Stimulated activated CD4-positive, alpha-beta T cell treated with anti-CD3 and anti-CD28 coated beads, Interleukin-2, amount 100 ng/mL, for 24 hours (primary cell): Measurements from ENCODE around the gene ALG9.
"Not testable (repeated sequence)": the region's sequence is repeated elsewhere in the genome, so short reads cannot be mapped to it uniquely, and the experiment has no call there.

Experiments
- DNase-seq, 2 donors: peaks; one replicate each; pipeline ENCODE4 v3.0.0-alpha.2; 2020

Gene ALG9, protein sequence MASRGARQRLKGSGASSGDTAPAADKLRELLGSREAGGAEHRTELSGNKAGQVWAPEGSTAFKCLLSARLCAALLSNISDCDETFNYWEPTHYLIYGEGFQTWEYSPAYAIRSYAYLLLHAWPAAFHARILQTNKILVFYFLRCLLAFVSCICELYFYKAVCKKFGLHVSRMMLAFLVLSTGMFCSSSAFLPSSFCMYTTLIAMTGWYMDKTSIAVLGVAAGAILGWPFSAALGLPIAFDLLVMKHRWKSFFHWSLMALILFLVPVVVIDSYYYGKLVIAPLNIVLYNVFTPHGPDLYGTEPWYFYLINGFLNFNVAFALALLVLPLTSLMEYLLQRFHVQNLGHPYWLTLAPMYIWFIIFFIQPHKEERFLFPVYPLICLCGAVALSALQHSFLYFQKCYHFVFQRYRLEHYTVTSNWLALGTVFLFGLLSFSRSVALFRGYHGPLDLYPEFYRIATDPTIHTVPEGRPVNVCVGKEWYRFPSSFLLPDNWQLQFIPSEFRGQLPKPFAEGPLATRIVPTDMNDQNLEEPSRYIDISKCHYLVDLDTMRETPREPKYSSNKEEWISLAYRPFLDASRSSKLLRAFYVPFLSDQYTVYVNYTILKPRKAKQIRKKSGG

DNA sequence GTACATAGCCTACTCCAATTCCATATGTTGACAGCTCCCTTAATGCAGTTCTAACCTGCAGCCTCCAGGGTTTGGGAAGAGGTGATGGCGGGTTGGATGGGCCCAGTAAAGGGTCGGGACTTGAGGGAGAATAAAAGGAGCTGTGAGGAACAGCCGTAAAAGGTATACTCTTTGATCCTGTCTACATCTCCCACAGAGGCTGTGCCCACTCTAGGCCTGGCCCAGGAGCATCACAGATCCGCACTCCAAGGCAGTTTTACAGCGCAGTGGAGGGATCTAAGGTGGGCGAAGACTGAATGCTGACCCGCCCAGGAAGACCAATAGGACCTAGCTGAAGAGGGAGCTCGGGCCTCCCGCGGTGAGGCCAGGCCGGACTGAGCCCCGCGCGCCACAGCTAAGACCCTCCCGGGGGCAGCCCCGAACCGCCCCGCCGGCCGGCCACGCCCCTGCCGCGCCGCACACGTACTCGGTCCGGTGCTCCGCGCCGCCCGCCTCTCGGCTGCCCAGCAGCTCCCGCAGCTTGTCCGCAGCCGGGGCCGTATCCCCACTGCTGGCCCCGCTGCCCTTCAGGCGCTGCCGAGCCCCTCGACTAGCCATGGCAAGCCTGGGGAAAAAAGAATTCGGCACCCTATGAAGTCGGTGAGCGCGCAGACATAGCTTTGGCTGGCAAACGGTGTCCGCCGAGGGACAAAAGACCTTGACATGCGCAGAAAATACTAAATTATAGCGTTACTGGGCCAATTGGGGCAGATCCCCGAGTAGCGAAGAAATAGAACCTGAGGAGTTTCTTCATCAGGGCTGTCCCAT, at the start of gene ALG9:
ALG9 (minus strand) TSS at position 696 of the 807 bp plus-strand sequence; CDS start at position 597, 99 bp downstream.
- DNase-seq, result peak; percentile 93 to 94

DNA sequence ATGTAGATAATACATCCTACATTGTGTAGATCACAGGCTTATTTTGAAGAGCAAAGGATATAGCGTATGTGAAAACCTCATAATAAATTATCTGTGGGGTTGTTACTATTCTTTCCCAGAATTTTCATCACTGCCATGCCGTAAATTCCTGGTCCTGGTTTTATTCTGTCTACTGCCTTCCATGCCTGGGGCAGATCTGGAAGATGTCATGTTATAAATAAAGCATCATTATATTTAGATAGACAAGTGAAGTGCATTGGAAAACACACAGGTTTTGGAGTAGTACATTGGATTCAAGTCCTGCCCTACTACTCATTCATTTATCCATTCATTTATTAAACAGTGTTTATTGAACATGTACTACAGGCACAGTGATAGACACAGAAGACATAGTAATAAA, 49.5 kb upstream of the ALG9 start:
- no peak for DNase-seq

DNA sequence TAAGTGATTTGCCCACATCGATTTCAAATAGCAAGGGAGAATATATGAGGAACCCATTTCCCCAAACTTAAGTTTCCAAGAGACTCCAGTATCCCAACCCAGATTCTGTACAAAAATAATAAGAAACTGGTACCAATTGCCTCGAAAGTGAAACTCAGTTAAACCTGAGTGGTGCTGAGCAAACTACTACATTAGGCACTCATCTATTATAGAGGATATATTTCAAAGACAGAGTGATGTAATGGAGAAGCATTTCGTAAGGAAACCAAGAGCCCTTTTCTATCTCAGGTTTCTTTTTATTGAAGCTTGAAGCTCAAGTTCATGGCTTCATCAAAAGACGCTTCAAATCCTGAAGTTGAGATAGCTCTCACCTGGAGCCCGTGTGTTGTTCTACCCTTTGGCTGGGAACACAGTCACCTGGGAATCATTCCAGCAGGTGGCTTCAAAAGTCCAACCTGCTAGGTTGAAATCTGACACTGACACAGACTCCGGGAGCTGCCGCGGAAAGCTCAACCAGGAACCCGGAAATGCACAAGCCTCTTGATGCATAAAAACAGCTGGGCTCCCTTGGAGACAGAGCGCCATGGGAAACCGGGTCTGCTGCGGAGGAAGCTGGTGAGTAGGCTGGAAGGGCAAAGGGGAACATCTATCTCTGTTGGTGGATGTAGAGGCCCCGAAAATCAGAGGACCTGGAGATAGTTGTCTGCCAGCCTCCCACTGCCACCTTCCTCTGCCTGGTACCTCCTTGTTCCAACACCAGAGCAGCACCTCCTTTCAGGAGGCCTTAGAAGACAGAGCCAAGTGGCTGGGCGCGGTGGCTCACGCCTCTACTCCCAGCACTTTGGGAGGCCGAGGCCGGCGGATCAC, 47.2 kb upstream of the ALG9 start, which contains the start of gene C11orf52:
C11orf52 (plus strand) TSS at position 524 of the 867 bp plus-strand sequence; CDS start at position 584, 60 bp downstream.
- DNase-seq, result no peak

DNA sequence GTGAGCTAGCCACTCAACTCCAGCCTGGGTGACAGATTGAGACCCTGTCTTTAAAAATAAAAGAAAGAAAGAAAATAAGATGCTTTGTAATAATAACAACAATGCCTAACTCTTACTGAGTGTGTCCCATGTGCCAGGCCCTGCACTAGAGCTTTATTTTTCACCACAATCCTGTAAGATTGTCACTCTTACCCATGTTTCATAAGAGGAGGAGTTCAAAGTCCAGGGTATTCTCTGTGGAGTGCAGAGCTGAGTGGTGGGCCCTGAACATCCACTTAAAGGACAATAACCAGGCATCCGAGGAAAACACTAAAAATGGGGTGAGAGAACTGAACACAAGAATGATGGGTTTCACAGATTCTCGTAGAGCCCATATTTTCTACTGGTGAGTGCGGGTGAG, 46.4 kb upstream of the ALG9 start:
- no peak for DNase-seq

DNA sequence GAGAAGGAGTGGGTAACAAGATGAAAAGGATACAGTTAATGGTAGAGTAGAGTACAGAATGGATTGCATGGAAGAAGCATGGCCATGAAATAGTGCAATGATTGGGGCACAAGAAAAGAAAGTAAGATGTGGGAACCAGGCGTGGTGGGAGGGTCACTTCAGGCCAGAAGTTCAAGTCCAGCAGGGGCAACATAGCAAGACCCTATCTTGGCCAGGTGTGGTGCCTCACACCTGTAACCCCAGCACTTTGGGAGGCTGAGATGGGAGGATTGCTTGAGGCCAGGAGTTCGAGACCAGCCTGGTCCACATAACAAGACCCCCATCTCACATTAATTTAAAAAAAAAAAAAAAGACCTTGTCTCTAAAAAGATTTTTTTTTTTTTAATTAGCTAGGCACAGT, 45.9 kb upstream of the ALG9 start:
- no peak for DNase-seq

DNA sequence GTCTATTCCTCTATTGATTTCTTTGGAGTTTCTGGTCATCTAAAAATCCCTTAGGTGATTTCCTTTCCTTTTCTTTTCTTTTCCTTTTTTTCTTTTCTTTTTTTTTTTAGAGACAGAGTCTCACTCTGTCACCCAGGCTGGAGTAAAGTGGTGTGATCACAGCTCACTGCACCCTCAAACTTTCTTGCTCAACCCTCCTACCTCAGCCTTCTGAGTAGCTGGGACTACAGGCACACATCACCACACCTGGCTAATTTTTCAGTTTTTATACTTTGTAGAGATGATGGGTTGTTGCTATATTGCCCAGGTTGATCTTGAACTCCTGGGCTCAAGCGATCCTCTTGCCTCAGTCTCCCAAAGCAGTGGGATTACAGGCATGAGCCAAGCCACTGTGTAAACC, 45.4 kb upstream of the ALG9 start:
- DNase-seq, result no peak

DNA sequence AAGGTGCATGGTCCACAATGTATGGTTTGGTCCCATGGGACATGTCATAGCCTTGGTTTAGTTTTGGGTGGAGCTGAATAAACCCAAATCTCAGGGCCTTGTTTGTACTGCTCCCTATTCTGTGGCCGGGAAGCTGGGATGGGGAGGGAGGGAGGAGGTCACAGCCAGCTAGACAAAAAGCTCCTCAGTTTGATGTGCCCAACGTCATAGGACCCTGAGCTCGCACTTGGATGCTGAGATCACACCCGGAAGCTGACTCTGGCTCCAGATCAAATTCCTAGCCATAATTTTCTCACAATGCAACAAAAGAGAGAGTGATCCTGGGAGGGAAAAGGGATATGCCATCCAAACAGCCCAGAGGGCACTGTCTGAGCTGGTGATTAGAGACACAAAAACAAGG, 42.6 kb upstream of the ALG9 start:
- no peak for DNase-seq

DNA sequence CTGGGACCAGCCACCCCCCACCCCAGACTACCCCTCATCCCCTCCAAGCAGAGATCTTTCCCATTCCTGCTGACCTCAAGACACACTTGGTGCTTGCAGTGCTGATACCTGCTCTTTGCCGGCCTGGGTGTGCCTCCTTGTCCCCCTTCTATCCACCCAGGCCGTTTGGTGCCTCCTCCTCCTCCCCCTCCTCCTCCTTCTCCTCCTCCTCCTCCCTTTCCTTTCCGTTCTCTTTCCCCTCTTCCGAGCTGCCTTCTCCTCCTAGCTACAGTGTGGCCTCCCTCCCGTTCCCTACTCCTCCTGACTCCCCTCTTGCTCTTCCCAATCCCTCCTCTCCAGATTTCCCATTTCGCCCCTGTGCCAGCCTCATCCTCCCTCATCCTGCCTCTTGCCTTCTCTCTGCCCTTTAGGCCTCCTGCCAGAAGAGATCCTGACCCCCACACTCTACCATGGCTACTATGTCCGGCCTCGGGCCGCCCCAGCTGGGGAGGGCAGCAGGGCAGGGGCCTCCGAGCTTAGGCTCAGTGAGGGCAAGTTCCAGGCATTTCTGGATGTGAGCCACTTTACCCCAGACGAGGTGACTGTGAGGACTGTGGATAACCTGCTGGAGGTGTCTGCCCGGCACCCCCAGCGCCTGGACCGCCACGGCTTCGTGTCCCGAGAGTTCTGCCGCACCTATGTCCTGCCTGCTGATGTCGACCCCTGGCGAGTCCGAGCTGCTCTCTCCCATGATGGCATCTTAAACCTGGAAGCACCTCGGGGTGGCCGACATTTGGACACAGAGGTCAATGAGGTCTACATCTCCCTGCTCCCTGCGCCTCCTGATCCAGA, 41.9 kb upstream of the ALG9 start:
- DNase-seq, result no peak

DNA sequence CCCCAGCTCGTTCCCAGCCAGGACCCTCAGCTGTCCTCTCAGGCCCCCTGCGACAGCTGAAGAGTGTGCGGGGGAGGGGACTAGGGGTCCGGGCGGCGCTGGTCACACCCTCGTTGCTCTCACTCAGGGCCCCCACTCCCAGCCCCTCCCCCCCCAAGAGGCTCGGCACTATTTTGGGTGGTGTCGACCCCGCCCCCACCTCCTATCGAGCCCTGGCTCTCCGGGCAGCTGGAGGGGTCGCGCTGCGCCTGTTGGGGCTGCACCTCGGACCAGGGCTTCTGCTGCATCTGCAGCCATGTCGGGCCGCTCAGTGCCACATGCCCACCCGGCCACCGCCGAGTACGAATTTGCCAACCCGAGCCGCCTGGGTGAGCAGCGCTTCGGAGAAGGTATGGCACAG, 41.2 kb upstream of the ALG9 start, which contains the start of gene HSPB2:
HSPB2 (plus strand) TSS at position 200 of the 400 bp plus-strand sequence; CDS start at position 296, 96 bp downstream.
- no peak for DNase-seq

DNA sequence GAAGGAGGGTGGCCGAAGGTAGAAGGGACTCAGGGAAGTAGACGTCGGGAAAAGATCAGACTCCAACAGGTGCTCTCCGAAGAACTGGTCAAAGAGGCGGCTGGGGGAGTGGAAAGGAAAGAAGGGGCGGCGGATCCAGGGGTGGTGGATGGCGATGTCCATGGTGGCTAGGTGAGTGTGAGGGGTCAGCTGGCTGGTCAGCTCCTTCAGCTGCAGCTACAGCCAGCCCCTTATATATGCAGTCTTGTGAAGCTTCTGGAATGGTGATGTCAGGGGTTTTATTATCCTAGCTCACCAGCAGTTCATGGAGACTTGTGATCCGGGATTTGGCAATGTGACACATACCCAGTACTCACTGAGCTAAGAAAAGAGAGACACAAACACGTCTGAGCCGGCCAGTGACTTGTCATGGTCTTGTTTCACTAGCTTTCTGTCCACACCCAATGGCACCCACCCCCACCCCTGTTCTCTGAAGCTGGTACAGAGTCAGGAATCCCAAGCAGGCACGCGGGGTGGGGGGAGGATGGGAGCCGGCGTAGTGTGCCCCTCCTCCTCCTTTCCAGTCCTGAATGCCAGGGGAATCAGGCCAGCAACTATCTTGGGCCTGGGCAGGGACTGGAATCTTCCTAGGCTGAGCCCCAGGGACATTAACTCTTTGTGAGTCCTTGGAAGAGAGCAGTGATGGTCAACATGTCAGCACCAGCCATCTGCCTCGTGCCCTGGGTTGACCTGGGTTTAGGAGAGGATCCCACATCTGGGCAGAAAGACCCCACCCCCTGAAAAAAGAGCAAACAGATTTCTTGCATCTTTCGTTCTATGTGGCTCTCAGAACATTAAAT, 40.4 kb upstream of the ALG9 start, which contains the start of gene CRYAB:
CRYAB (minus strand) TSS at position 208 of the 839 bp plus-strand sequence; CDS start at position 162, 46 bp downstream.
- no peak for DNase-seq

DNA sequence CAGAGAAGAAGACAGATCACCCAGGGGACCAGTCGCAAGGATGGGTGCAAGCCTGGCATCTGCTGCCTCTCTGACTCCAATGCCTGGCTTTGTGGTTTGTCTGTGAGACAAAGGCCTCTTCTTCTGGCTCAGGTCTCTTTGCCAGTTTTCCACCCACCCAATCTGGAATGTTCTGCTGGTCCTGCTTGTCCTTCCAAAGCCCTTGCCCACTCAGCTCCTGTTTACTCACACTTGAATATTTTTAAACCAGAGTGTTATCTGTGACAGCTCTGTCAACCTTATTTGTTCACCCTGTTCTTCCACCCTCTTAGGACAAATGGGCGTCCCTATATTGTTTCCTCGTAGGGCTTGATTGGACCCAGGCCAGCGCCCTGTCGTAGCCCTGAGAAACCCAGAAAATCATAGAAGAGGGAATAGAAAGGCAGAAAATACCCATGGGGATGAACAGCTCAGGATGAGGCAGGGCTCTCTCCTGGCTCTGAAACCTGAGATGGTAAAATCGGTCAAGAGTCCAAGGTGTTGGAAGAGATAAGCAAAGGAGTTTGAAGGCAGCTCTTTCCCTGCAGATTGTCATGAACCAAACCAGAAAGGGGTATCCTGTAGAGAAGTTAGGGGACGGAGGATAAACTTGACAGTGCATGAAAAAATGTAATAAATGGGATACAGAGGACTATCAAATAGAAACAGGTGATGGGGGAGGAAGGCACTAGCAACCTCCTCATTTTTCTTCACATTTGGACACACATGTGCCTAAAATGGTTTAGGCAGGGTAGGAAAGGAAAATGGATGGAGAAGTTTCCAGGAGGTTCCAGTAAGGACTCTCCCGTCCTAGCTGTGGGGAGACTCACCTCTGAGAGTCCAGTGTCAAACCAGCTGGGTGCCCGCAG, 39.5 kb upstream of the ALG9 start:
- DNase-seq, result no peak

DNA sequence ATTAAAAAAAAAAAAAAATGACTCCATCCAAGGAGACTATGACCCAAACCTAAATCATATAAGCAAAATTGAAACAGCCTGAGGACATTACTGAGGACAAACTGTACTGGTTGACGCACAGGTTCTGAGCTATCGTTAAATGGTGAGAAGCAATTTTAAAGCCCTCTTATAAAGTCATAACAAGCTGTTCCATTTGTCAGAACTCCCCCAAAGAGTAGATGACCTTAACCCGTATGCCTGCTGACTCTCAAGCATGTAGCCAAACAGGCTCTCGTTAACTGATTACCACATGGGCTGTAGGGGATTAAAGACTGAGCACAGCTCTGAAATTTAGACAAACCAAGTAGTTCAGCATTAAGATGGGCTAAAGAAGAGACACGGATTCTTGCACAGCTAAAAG, 38.0 kb upstream of the ALG9 start:
- DNase-seq, result no peak

DNA sequence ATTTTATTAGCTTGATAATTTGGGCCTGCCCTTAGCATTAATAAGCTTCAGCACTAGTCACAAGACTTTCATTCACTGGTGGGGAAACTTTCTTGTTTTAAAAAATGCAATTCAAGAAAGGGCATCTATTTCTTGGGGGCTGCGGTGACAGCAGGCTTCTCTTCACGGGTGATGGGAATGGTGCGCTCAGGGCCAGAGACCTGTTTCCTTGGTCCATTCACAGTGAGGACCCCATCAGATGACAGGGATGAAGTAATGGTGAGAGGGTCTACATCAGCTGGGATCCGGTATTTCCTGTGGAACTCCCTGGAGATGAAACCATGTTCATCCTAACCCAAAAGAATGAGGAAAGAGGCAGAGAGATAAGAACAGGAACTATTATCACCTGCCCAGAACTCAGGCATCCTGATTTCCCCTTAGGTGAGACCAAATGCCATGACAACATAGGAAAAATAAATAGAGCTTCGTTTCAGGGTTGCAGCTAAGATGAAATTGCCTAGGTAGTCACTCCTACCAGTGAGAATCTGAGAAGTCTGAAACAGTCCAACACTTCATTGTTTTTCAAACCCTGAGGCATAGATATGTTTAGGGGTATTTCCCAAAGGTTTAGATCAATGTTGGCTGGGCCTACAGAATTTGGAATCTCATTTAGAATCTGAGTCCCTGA, 37.4 kb upstream of the ALG9 start:
- DNase-seq, result no peak

DNA sequence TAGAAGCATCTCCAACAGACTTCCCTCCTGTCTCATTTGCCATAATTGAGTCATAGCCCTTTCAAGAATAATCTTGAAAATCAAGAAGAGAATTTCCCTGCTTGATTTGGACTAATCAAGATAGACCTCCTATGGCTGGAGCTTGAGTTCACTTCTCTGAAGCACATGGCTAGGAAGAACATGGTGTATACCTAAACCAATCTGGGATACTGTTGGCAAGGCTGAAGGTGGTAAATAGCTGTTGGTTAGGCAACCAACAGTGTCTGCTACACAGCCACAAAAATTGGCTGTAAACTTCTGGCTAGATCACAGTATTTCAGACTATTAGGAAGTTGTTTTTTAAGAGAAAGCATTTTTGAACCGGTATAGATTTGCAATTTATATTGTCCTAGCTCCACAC, 35.3 kb upstream of the ALG9 start:
- DNase-seq, result no peak

DNA sequence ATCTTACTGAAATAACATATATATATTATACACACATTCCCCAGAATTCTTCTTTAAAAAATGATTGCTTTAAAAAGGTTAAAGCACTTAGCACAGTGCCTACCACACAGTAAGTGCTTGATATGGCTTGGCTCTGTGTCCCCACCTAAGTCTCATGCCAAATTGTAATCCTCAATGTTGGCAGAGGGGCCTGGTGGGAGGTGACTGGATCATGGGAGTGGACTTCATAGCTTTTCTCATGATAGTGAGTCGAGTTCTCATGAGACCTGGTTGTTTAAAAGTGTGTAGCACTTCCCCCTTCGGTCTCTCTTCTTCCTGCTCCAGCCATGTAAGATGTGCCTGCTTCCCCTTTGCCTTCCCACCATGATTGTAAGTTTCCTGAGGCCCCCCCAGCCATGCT, 34.0 kb upstream of the ALG9 start:
- DNase-seq, result no peak

DNA sequence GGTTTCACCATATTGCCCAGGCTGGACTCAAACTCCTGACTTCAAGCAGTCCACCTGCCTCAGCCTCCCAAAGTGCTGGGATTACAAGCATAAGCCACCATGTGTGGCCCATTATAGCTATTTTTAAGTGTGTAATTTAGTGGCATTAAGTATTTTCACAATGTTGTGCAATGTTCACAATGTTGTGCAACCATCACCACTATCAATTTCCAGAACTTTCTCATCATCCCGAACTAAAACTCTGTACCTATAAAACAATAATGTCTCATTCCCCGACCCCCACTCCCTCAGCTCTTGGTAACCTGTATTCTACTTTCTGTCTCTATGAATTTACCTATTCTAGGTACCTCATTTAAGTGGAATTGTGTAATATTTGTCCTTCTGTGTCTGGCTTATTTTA, 15.5 kb upstream of the ALG9 start:
- no peak for DNase-seq

DNA sequence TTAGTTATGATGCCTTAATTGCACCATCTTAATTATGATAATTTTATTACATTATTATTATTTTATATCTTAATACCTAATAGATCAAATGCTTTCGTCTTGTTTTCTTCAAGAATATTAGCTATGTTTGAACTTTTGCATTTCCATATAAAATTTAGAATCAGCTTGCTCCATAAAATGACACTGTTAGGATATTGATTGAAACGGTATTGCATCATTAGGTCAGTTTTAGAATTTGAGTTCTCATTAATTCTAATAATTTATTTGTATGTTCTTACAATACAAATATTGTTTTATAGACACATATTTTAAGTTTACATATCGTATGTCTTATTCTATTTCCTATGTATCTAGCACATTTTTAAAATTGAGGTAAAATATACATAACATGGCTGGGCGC, 14.7 kb upstream of the ALG9 start:
- no peak for DNase-seq

DNA sequence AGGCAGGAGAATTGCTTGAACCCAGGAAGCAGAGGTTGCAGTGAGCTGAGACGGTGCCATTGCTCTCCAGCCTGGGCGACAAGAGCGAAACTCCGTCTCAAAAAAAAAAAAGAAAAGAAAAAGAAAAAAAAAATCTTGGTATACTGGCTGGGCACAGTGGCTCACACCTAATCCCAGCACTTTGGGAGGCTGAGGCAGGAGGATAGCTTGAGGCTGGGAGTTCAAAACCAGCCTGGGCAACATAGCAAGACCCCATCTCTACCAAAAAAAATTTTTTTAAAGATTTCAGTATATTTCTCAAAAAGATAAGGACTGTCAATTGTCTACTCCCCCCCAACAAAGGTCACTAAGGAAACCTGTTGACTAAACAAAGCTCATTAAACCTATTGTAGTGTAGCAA, 13.7 kb upstream of the ALG9 start:
- not testable (repeated sequence) for DNase-seq

DNA sequence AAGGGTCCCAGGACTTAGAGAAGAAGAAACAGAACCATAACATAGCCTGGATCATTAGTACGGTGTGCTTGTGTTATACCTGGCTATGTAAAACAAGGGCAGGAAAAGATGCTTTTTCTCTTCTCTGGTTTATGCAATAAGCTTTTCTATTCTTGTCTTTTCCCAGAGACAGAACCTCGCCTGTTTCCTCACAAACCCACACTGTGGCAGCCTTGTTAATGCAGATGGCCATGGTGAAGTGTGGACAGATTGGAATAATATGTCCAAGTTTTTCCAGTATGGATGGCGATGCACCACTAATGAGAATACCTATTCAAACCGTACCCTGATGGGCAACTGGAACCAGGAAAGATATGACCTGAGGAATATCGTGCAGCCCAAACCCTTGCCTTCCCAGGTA, 10.8 kb upstream of the ALG9 start:
- no peak for DNase-seq
